ENCODE results near the gene NGRN.

NGRN gene

DNA sequence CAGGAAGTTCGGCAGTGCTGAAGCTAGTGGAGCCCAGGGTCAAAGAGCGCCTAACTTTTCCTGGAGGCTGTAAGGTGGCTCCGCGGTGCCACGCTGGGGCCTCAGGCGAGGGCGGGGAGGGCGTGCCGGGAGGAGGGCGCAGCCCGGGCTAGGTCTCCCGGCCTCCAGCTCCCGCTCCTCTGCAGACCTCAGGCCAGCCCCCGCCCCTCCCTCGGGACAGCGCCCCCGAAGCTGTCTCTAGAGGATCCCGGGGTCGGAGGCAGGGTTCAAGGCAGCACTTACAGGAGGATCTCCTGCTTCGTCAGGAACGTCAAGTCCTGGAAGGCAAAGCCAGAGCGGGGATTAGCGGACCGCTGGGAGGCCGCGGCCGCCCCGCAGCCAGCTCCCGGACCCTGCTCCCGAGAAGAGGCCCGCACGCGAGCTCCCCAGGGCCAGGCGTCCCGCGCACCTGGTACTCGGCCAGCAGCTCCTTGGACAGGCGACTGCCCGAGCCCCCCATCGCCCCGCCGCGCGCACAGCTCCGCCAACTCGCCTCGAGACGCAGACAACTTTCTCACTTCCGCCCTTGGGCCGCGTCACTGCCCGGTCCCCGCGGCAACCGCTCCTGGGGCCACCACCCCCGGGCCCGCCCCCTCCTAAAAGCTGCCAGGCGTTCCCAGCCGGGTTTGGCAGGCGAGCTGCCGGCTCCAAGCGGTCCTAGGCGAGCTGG lies 31.9 kb upstream of the NGRN start, which contains the start of gene CIB1:
Gene CIB1, minus strand, starts transcription at position 555 of the 709 bp plus-strand sequence. Its CDS starts 56 bp downstream, at position 499.
- Histone ChIP-seq H3K9ac (peak within 1 kb of the TSS; percentile 64), H3K79me2 (no peaks in the 10 kb centered on the region), H3K4me3 (ENCODE audit: low read depth, low read length) (peak within 1 kb of the TSS; percentile 78), H2AFZ (peak within 1 kb of the TSS; percentile 83), H3K27ac (peak within 1 kb of the TSS; percentile 84), H3K4me2 (ENCODE audit: low read length) (peak within 1 kb of the TSS; percentile 86), H3K4me1 (peaks cover 9% of the 10 kb centered on the region), H3K9me3 (ENCODE audit: control insufficient read depth, low read length) (no peaks in the 10 kb centered on the region), H3K27me3 (ENCODE audit: control insufficient read depth, insufficient read depth, low read length) (no peaks in the 10 kb centered on the region), H3K36me3 (ENCODE audit: control insufficient read depth, insufficient read depth, low read length) (no peaks in the 10 kb centered on the region)
- TF ChIP-seq, protein P1, sequence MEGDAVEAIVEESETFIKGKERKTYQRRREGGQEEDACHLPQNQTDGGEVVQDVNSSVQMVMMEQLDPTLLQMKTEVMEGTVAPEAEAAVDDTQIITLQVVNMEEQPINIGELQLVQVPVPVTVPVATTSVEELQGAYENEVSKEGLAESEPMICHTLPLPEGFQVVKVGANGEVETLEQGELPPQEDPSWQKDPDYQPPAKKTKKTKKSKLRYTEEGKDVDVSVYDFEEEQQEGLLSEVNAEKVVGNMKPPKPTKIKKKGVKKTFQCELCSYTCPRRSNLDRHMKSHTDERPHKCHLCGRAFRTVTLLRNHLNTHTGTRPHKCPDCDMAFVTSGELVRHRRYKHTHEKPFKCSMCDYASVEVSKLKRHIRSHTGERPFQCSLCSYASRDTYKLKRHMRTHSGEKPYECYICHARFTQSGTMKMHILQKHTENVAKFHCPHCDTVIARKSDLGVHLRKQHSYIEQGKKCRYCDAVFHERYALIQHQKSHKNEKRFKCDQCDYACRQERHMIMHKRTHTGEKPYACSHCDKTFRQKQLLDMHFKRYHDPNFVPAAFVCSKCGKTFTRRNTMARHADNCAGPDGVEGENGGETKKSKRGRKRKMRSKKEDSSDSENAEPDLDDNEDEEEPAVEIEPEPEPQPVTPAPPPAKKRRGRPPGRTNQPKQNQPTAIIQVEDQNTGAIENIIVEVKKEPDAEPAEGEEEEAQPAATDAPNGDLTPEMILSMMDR (IDR thresholded peaks at IDR 0.05) = no peak

- Histone ChIP-seq H2AFZ (peak within 1 kb of the TSS; percentile 83), H3K4me2 (ENCODE audit: low read length) (peak within 1 kb of the TSS; percentile 86), H3K9me3 (ENCODE audit: control insufficient read depth, low read length) (no peaks in the 10 kb centered on the region), H3K4me1 (peaks cover 9% of the 10 kb centered on the region), H3K4me3 (ENCODE audit: low read depth, low read length) (peak within 1 kb of the TSS; percentile 78), H3K79me2 (no peaks in the 10 kb centered on the region), H3K9ac (peak within 1 kb of the TSS; percentile 64), H3K27ac (peak within 1 kb of the TSS; percentile 84), H3K36me3 (ENCODE audit: control insufficient read depth, insufficient read depth, low read length) (no peaks in the 10 kb centered on the region), H3K27me3 (ENCODE audit: control insufficient read depth, insufficient read depth, low read length) (no peaks in the 10 kb centered on the region)
- TF ChIP-seq, protein P1 (IDR thresholded peaks at IDR 0.05) = no peak
These were observed 31.1 kb upstream of the NGRN start, which contains the start of gene GDPGP1 for GRCh38 chr15:90234096-90234988. TSS of gene GDPGP1 (plus strand) at chr15:90234209. CDS start at chr15:90240909, 6,700 bp downstream.

GRCh38 chr15:90239371-90239770 lies 26.1 kb upstream of the NGRN start:
- no peak overlapping the region for H2AFZ ChIP-seq
- no peaks in the 10 kb centered on the region for H3K36me3 ChIP-seq (ENCODE audit: control insufficient read depth, insufficient read depth, low read length)

GRCh38 chr15:90240856-90241255 lies 24.6 kb upstream of the NGRN start:
- no peaks in the 10 kb centered on the region for H3K4me1 ChIP-seq
- H3K4me2 ChIP-seq (ENCODE audit: low read length) = no peak overlapping the region
- no peak overlapping the region for H3K27ac ChIP-seq
- H2AFZ ChIP-seq = no peak overlapping the region
- H3K9me3 ChIP-seq (ENCODE audit: control insufficient read depth, low read length) = no peaks in the 10 kb centered on the region
- TF ChIP-seq, protein P1 (IDR thresholded peaks at IDR 0.05) = no peak
- H3K36me3 ChIP-seq (ENCODE audit: control insufficient read depth, insufficient read depth, low read length) = no peaks in the 10 kb centered on the region
- no peak overlapping the region for H3K9ac ChIP-seq
- no peaks in the 10 kb centered on the region for H3K79me2 ChIP-seq
- H3K27me3 ChIP-seq (ENCODE audit: control insufficient read depth, insufficient read depth, low read length) = no peaks in the 10 kb centered on the region
- no peak overlapping the region for H3K4me3 ChIP-seq (ENCODE audit: low read depth, low read length)

More at GRCh38 chr15:90239371-90239770, 26.1 kb upstream of the NGRN start:
- Histone ChIP-seq H3K79me2 (no peaks in the 10 kb centered on the region), H3K4me2 (ENCODE audit: low read length) (no peak overlapping the region), H3K27ac (no peak overlapping the region), H3K9ac (no peak overlapping the region), H3K4me3 (ENCODE audit: low read depth, low read length) (no peak overlapping the region), H3K27me3 (ENCODE audit: control insufficient read depth, insufficient read depth, low read length) (no peaks in the 10 kb centered on the region), H3K9me3 (ENCODE audit: control insufficient read depth, low read length) (no peaks in the 10 kb centered on the region), H3K4me1 (no peaks in the 10 kb centered on the region)
- TF ChIP-seq, protein P1 (IDR thresholded peaks at IDR 0.05) = no peak
